Body of pancreas (tissue), 4 donors: ENCODE results near the gene PLPPR4. TPM values are rescaled to one million over a fixed set of nuclear protein-coding genes. Genes with fewer than 3 reads are reported as not detected.

ENCODE experiments used
- ATAC-seq: fragments of 150-250 bp; one replicate; pipeline ENCODE4 v1.9.1; 2016
- DNase-seq, 4 donors: peaks; one replicate each; pipeline ENCODE4 v3.0.0-alpha.2; 2019
- H3K27ac ChIP-seq, 4 donors: fragments of 200-600 bp; sonication (generic); 1 replicate in 3 of 4; 2 replicates in 1 of 4; pipeline versions ENCODE4 v1.5.1 to v1.6.1; 2016 to 2019; ENCODE audit warnings: mild to moderate bottlenecking in 1 of 4, mixed read lengths in 1 of 4, moderate library complexity in 1 of 4
- H3K27me3 ChIP-seq, 2 donors: fragments of 200-600 bp; sonication (generic); one replicate each; pipeline ENCODE4 v1.6.0; 2016; ENCODE audit warnings: mild to moderate bottlenecking in 1 of 2
- H3K36me3 ChIP-seq, 2 donors: fragments of 200-600 bp; sonication (generic); replicated peaks in 1 of 2; 2 replicates each; pipeline ENCODE4 v1.5.1; 2016; ENCODE audit warnings: low read depth in 2 of 2; ENCODE audit not compliant: insufficient read depth in 1 of 2
- H3K4me1 ChIP-seq: fragments of 200-600 bp; sonication (generic); one replicate; pipeline ENCODE4 v1.6.0; 2016
- H3K4me3 ChIP-seq, 2 donors: fragments of 200-600 bp; sonication (generic); 1 replicate in 1 of 2; 2 replicates in 1 of 2; pipeline ENCODE4 v1.5.1; 2016 to 2019
- H3K9me3 ChIP-seq, 3 donors: fragments of 200-600 bp; sonication (generic); 1 replicate in 2 of 3; 2 replicates in 1 of 3; pipeline ENCODE4 v1.5.1; 2016
- POLR2A ChIP-seq, 3 donors: fragments of 450-650 bp; IDR thresholded peaks; one replicate each; pipeline ENCODE4 v1.6.1; 2016; ENCODE audit warnings: antibody characterized with exemption in 3 of 3, mild to moderate bottlenecking in 2 of 3
- WGBS, 2 donors: methylation state at CpG; one replicate each; pipeline ENCODE4 v1.1.5; 2017; 5-methylcytosine and 5-hydroxymethylcytosine counted together
- intact Hi-C: fragments of 100-400 bp; cut with DNase I; formaldehyde crosslinking; loops from one replicate; pipeline ENCODE4 v1.15.1; 2023
- total RNA-seq, 2 donors: library from RNA; depleted of rRNA; stranded (reverse); fragments of >200 nt; gene quantifications; one replicate each; pipeline ENCODE4 v1.1.0, GENCODE V29; 2016
- TF ChIP-seq, protein P1 (sequence below), 7 experiments: fragments of 450-650 bp in 4 of 7; fragments of 200-600 bp in 3 of 7; sonication (generic) in 3 of 7; IDR thresholded peaks; one replicate each; pipeline ENCODE4 v1.5.1; 2016 to 2019; ENCODE audit warnings: antibody characterized with exemption in 7 of 7

Gene PLPPR4
- total RNA-seq, 2 donors from 2014 or later, result 0.52 TPM; not detected in 1

DNA sequence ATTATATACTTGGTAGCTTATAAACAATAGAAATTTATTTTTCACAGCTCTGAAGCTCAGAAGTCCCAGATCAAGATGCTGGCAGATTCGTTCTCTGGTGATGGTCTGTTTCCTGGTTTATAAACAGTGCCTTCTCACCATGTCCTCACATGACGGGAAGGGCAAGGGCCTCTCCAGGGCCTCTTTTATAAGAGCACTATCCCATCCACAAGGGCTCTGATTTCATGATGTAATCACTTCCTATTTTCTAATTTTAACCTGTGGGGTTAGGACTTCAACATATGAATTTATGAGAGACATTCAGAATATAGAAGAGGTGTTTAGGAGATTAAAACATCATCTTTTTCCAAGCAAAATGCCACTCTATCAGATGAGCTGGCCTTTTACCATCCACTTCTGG, 32.1 kb upstream of the PLPPR4 start:
- TF ChIP-seq, protein P1, sequence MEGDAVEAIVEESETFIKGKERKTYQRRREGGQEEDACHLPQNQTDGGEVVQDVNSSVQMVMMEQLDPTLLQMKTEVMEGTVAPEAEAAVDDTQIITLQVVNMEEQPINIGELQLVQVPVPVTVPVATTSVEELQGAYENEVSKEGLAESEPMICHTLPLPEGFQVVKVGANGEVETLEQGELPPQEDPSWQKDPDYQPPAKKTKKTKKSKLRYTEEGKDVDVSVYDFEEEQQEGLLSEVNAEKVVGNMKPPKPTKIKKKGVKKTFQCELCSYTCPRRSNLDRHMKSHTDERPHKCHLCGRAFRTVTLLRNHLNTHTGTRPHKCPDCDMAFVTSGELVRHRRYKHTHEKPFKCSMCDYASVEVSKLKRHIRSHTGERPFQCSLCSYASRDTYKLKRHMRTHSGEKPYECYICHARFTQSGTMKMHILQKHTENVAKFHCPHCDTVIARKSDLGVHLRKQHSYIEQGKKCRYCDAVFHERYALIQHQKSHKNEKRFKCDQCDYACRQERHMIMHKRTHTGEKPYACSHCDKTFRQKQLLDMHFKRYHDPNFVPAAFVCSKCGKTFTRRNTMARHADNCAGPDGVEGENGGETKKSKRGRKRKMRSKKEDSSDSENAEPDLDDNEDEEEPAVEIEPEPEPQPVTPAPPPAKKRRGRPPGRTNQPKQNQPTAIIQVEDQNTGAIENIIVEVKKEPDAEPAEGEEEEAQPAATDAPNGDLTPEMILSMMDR (IDR thresholded peaks at IDR 0.05), result no peak
- no peak for TF ChIP-seq POLR2A (IDR thresholded peaks at IDR 0.05)
- intact Hi-C loops, result no loop called here

DNA sequence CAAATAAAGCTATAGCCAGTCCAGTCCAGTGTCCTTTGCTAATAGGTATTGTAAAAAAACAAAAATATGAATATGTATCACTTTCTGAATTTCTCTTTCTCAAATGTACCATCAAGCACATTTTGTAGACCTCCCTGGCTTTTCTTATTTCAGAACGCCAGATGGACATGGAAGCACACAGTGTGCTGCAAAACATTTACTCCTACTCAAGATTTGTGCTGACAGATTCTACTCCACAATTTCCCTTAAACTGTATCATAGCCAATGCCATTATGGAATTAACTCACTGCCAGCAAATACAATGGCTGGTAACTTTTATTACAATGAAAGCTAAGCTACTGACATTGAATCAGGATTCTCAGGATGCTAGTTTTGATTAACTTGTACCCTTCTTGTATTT, 30.8 kb upstream of the PLPPR4 start:
- WGBS, 2 donors, result 65 to 71% methylated on average over 1 of the region's 1 CpG
- Histone ChIP-seq H3K9me3 (no peaks in the 10 kb centered on the region), H3K4me3 (no peak overlapping the region), H3K27ac (no peak overlapping the region), H3K36me3 (no peaks in the 10 kb centered on the region), H3K4me1 (no peaks in the 10 kb centered on the region), H3K27me3 (no peaks in the 10 kb centered on the region)
- DNase-seq (no peak), ATAC-seq (no peak)
- TF ChIP-seq, protein P1 (IDR thresholded peaks at IDR 0.05), result no peak
- no peak for TF ChIP-seq POLR2A (IDR thresholded peaks at IDR 0.05)
- intact Hi-C loops, result no loop called here

More for the DNA sequence above, 32.1 kb upstream of the PLPPR4 start:
- WGBS, 2 donors, result 56 to 61% methylated on average over 2 of the region's 2 CpGs
- H3K9me3 ChIP-seq, result no peaks in the 10 kb centered on the region
- H3K27ac ChIP-seq, result no peak overlapping the region
- ATAC-seq (no peak), DNase-seq (no peak)
- no peak overlapping the region for H3K4me3 ChIP-seq
- no peaks in the 10 kb centered on the region for H3K4me1 ChIP-seq
- no peaks in the 10 kb centered on the region for H3K27me3 ChIP-seq
- no peaks in the 10 kb centered on the region for H3K36me3 ChIP-seq

DNA sequence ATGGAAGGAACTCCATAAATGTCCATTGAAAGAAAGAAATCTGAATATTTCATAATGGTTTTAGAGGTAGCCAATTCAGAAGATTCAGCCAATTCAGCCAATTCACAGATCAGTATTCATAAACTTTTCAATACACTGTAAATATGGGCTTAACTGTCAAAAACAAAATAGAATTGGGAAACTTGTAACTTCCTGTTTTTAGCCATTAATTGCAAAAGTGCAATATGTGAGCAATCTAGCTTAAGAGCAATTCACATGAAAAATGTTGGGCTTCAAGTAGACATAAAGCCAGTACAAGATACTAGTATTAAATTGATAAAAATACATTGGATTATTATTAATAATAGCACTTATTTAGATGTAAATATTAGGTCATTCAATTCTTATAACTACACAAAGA, 27.5 kb upstream of the PLPPR4 start:
- no peaks in the 10 kb centered on the region for H3K27me3 ChIP-seq
- TF ChIP-seq, protein P1 (IDR thresholded peaks at IDR 0.05), result no peak
- no peak for TF ChIP-seq POLR2A (IDR thresholded peaks at IDR 0.05)
- H3K4me1 ChIP-seq, result no peaks in the 10 kb centered on the region
- H3K36me3 ChIP-seq, result no peaks in the 10 kb centered on the region
- H3K27ac ChIP-seq, result no peak overlapping the region
- DNase-seq, result no peak
- no peaks in the 10 kb centered on the region for H3K9me3 ChIP-seq
- H3K4me3 ChIP-seq, result no peak overlapping the region
- intact Hi-C loops, result no loop called here
- no peak for ATAC-seq

DNA sequence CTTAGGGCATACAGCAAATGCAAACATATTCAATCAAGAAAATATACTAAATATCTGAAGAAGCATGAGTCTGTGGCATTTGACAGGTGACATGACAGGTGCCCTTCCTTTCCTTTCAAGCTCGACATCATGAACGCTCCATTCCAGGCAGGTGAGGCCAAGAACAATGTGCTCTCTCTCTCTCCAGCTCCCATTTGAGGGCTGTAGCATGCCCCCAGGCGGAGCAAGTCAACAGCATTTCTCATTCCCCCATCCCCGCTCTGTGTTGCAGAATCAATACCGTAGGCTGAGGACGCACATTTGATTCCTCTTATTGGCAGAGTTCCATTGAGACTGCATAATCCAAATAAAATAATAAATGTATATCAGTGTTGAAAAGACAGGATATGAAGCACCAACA, 24.6 kb upstream of the PLPPR4 start:
- 32 to 42% methylated on average over 6 of the region's 6 CpGs for WGBS, 2 donors
- H3K9me3 ChIP-seq, result no peaks in the 10 kb centered on the region
- H3K27me3 ChIP-seq, result no peaks in the 10 kb centered on the region
- H3K27ac ChIP-seq, result no peak overlapping the region
- intact Hi-C loops, result no loop called here
- H3K4me1 ChIP-seq, result no peaks in the 10 kb centered on the region
- no peak overlapping the region for H3K4me3 ChIP-seq
- no peaks in the 10 kb centered on the region for H3K36me3 ChIP-seq
- DNase-seq (no peak), ATAC-seq (no peak)
- TF ChIP-seq, protein P1 (IDR thresholded peaks at IDR 0.05), result no peak
- TF ChIP-seq POLR2A (IDR thresholded peaks at IDR 0.05), result no peak

DNA sequence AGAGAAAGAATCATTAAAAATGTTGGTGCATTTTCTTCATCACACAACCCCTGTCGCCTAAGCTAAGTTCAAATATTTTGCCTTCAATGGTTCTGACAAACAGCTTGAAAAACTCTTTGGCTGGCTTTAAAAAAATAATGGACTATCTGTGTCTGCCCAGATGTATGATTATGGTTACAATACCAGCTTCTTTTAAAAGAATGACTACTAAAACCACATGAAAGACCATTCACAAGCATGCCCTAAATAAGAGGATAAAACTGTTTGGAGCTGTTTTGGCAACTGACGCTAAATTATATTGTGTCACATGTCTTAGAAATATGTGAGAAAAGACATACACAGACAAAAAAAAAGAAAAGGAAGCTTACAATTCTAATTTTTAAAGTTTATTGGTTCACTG, 23.7 kb upstream of the PLPPR4 start:
- Histone ChIP-seq H3K9me3 (no peaks in the 10 kb centered on the region), H3K27ac (no peak overlapping the region), H3K36me3 (no peaks in the 10 kb centered on the region), H3K27me3 (no peaks in the 10 kb centered on the region), H3K4me1 (no peaks in the 10 kb centered on the region), H3K4me3 (no peak overlapping the region)
- no peak for TF ChIP-seq POLR2A (IDR thresholded peaks at IDR 0.05)
- TF ChIP-seq, protein P1 (IDR thresholded peaks at IDR 0.05), result no peak
- DNase-seq (no peak), ATAC-seq (no peak)
- intact Hi-C loops, result no loop called here
- 82 to 86% methylated on average over 2 of the region's 2 CpGs for WGBS, 2 donors
